Mesothelial cell of epicardium (in vitro differentiated cells): Measurements from ENCODE around the gene ADIRF. TPM values are rescaled to one million over a fixed set of nuclear protein-coding genes. Genes with fewer than 3 reads are reported as not detected.
"Not testable (repeated sequence)": the region's sequence is repeated elsewhere in the genome, so short reads cannot be mapped to it uniquely, and the experiment has no call there.

Source experiments
- DNase-seq, 2 experiments: peaks; one replicate each; pipeline ENCODE4 v3.0.0; 2021; ENCODE audit warnings: low spot score in 2 of 2; ENCODE audit not compliant: unreplicated experiment in 2 of 2
- H3K27ac Mint-ChIP-seq: 2 replicates; pipeline ENCODE4 v1.8.0; 2021; ENCODE audit warnings: mixed read lengths
- H3K27me3 Mint-ChIP-seq: 2 replicates; pipeline ENCODE4 v1.8.0; 2021; ENCODE audit warnings: low read depth, mixed read lengths
- H3K36me3 Mint-ChIP-seq: 2 replicates; pipeline ENCODE4 v1.8.0; 2021; ENCODE audit warnings: mixed read lengths
- H3K4me1 Mint-ChIP-seq: 2 replicates; pipeline ENCODE4 v1.8.0; 2021; ENCODE audit warnings: mixed read lengths
- H3K4me3 Mint-ChIP-seq: 2 replicates; pipeline ENCODE4 v1.8.0; 2021; ENCODE audit warnings: mild to moderate bottlenecking, moderate library complexity, mixed read lengths
- H3K9me3 Mint-ChIP-seq: 2 replicates; pipeline ENCODE4 v1.8.0; 2021; ENCODE audit warnings: mixed read lengths
- total RNA-seq: library from RNA; stranded (reverse); gene quantifications from 3 replicates; pipeline ENCODE4 v1.2.1, GENCODE V29; 2021
- TF ChIP-seq, protein P1 (sequence below): fragments of 200-600 bp; sonication (generic); IDR thresholded peaks from one replicate; pipeline ENCODE4 v1.5.0; 2021; ENCODE audit warnings: antibody characterized with exemption; ENCODE audit not compliant: unreplicated experiment

The ADIRF gene
- total RNA-seq, 1 donor from 2014 or later, result not detected

DNA sequence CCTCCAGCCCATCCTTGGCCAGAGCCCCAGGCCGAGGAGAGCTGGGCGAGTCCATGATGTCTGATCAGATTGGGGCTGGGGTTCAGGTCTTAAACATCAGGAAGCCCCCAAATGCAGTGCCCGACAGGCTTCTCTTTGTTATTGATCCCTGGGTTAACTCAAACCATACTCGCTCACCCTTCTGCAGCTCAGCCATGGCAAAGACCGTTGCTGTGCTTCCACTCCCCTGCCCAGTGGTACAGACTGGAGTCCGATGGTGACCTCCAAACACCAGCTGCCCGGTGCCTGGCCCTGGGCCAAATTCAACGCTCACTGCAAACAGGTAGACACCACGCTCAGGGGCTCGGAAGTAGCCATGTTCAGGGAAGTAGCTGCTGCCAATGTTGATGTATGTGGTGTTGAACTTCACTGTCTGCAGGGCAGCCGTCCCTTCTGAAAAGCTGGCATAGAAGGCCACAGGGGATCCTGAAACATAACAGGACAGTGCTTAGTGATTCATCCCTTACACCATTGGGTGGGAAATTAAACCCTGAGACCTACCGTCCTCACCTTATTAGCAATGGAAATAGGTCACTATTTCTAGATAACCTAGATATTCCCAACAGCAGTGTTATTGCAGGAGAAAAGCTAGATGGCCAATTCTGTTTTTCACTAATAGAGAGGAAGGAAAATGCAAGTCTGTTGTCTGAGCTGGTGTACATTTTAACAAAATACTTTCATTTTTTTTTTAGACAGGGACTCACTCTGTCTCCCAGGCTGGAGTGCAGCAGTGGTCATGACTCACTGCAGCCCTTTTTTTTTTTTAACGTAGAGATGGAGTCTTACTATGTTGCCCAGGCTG lies 31.4 kb upstream of the ADIRF start:
- no peaks in the 10 kb centered on the region for H3K4me1 Mint-ChIP-seq
- TF ChIP-seq, protein P1, sequence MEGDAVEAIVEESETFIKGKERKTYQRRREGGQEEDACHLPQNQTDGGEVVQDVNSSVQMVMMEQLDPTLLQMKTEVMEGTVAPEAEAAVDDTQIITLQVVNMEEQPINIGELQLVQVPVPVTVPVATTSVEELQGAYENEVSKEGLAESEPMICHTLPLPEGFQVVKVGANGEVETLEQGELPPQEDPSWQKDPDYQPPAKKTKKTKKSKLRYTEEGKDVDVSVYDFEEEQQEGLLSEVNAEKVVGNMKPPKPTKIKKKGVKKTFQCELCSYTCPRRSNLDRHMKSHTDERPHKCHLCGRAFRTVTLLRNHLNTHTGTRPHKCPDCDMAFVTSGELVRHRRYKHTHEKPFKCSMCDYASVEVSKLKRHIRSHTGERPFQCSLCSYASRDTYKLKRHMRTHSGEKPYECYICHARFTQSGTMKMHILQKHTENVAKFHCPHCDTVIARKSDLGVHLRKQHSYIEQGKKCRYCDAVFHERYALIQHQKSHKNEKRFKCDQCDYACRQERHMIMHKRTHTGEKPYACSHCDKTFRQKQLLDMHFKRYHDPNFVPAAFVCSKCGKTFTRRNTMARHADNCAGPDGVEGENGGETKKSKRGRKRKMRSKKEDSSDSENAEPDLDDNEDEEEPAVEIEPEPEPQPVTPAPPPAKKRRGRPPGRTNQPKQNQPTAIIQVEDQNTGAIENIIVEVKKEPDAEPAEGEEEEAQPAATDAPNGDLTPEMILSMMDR, result no peak
- H3K9me3 Mint-ChIP-seq, result no peaks in the 10 kb centered on the region
- DNase-seq, result no peak
- H3K27ac Mint-ChIP-seq, result no peak overlapping the region
- H3K36me3 Mint-ChIP-seq, result peaks cover 4% of the 10 kb centered on the region
- H3K4me3 Mint-ChIP-seq, result no peak overlapping the region
- H3K27me3 Mint-ChIP-seq, result no peaks in the 10 kb centered on the region

DNA sequence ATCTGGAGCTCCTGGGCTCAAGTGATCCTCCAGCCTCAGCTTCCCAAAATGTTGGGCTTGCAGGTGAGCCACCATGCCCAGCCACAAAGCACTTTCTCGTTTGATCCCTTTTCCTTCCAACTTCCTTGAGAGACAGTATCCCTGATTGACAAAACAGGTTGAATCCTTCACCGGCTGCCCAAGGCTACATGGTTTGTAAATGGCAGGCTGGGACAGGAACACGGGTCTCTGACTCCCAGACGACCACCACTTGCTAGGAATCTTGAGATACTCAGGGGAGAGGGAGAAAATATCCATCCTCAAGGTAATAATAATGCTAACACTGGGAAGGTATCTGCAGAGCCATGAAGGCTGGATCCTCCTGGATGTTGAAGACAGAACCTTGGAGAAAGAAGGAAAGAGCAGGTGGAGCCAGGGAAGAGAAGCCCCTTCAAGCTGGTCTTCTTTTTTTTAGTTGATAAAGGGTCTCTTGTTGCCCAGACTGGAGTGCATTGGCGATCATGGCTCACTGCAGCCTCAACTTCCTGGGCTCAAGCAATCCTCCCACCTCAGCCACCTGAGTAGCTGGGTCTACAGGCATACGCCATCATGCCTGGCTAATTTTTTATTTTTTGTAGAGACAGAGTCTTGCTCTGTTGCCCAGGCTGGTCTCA lies 30.7 kb upstream of the ADIRF start:
- no peak for DNase-seq
- H3K27me3 Mint-ChIP-seq, result no peaks in the 10 kb centered on the region
- H3K4me3 Mint-ChIP-seq, result peak overlapping the region; percentile 11

DNA sequence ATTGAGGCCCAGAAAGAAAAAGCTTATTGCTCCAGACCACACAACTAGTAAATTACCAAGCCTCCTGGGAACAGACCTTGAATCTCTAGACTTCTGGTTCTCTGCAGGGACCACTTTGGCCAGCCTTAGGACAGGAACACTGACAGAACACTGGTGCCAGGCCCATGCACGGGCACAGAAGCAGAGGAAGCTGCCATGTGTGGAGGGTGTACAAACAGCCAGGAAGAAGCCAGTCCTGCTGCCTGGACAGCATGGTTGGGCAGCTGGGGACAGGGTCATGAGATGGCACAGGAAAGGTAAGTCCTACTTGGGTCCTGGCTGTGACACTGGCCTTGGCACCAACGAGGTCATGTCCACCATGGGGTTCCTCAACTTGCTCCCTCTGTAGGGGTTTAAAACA lies 30.0 kb upstream of the ADIRF start:
- no peak overlapping the region for H3K4me3 Mint-ChIP-seq
- H3K27ac Mint-ChIP-seq, result peak overlapping the region; percentile 47
- TF ChIP-seq, protein P1, result no peak
- no peaks in the 10 kb centered on the region for H3K27me3 Mint-ChIP-seq
- H3K36me3 Mint-ChIP-seq, result peaks cover 3% of the 10 kb centered on the region
- DNase-seq, result no peak
- H3K4me1 Mint-ChIP-seq, result no peaks in the 10 kb centered on the region
- no peaks in the 10 kb centered on the region for H3K9me3 Mint-ChIP-seq

More for the DNA sequence above, 30.7 kb upstream of the ADIRF start:
- no peaks in the 10 kb centered on the region for H3K4me1 Mint-ChIP-seq
- peaks cover 3% of the 10 kb centered on the region for H3K36me3 Mint-ChIP-seq
- no peak overlapping the region for H3K27ac Mint-ChIP-seq
- TF ChIP-seq, protein P1, result no peak
- no peaks in the 10 kb centered on the region for H3K9me3 Mint-ChIP-seq

DNA sequence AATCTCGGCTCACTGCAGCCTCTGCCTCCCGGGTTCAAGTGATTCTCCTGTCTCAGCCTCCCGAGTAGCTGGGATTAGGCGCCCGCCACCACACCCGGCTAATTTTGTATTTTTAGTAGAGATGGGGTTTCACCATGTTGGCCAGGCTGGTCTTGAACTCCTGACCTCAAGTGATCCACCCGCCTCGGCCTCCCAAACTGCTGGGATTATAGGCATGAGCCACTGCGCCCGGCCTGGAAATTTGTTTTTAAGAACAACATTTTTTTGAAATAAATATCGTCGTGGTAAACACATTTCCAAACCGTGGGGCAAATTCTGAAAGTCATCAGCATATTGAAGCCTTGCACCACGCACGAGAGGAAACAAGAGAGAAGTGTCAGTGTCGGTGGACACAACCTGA lies 28.2 kb upstream of the ADIRF start:
- not testable (repeated sequence) for H3K27me3 Mint-ChIP-seq, H3K9me3 Mint-ChIP-seq, DNase-seq, H3K27ac Mint-ChIP-seq, H3K36me3 Mint-ChIP-seq, H3K4me3 Mint-ChIP-seq
- peaks cover 12% of the 10 kb centered on the region for H3K4me1 Mint-ChIP-seq

DNA sequence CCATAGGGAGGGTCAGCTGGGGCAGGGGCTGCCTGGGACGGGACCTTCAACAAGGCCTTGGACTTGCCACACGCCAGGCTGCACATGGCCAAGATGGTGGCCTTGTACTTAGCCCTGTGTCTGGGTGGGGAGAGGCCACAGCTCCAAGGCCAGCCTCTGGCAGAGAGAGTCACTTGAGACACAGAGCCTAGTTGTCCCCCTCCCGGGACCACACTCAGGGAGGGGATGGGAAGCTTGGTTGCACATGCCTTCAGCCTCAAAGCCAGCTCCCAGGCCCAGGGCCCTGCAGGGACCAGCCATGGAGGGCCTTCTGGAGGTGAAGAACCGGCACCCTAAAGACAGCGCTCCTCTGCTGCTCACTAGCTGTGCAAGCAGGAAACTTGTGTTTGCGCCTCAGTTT lies 27.6 kb upstream of the ADIRF start:
- H3K27me3 Mint-ChIP-seq, result no peaks in the 10 kb centered on the region
- no peak overlapping the region for H3K27ac Mint-ChIP-seq
- TF ChIP-seq, protein P1, result no peak
- H3K4me1 Mint-ChIP-seq, result peaks cover 16% of the 10 kb centered on the region
- H3K4me3 Mint-ChIP-seq, result no peak overlapping the region
- DNase-seq, result no peak
- H3K9me3 Mint-ChIP-seq, result no peaks in the 10 kb centered on the region
- peaks cover 6% of the 10 kb centered on the region for H3K36me3 Mint-ChIP-seq

DNA sequence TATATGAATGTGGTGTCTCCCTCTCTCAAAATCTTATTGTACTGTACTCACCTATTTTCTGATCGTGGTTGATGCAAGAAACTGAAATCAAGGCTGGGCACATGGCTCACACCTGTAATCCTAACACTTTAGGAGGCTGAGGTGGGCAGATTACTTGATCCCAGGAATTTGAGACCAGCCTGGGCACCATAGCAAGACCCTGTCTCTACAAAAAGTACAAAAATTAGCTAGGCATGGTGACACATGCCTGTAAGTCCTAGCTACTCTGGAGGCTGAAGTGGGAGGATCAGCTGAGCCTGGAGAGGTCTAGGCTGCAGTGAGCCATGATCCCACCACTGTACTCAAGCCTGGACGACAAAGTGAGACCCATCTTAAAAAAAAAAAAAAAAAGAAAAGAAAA lies 26.9 kb upstream of the ADIRF start:
- no peak for DNase-seq
- no peak overlapping the region for H3K4me3 Mint-ChIP-seq
- TF ChIP-seq, protein P1, result no peak
- H3K9me3 Mint-ChIP-seq, result no peaks in the 10 kb centered on the region
- no peaks in the 10 kb centered on the region for H3K27me3 Mint-ChIP-seq
- no peak overlapping the region for H3K27ac Mint-ChIP-seq
- peaks cover 20% of the 10 kb centered on the region for H3K4me1 Mint-ChIP-seq
- peaks cover 3% of the 10 kb centered on the region for H3K36me3 Mint-ChIP-seq
